ENCODE results near the gene NRP1. TPM values are rescaled to one million over a fixed set of nuclear protein-coding genes. Genes with fewer than 3 reads are reported as not detected.

NRP1 gene
- total RNA-seq, 1 donor from 2014 or later = 100 TPM

DNA sequence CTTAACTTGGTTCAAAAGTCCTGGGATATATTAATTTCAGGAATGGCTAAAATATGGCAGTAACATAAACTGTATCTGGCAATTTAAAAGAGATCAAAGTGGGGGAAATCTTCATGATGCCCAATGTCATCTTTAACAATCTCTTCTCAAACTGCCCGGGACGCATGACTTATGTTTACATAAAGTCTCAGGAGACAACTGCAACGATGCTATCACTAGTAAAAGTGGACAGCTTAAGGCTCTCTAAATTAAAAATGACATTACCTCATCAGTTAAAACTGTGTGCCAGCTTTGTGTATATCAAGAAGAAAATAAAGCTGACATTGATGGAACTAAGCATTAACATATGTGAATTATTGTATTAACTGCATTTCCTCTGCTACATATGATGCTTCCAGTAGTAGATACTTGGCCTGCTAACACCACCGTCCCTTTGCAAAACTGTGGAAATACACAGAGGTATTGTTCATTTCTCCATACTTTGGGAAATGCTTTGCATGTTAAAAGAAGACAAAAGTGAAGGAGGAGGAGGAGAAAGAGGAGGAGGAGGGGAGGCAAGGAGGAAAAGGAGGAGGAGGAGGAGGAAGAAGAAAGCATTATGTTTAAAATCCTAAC, 62.4 kb downstream of the NRP1 start:
- H3K4me1 Mint-ChIP-seq (ENCODE audit: low read depth, unreplicated experiment) = peaks cover 17% of the 10 kb centered on the region
- no peaks in the 10 kb centered on the region for H3K9me3 Mint-ChIP-seq (ENCODE audit: unreplicated experiment)
- TF ChIP-seq, protein P1, sequence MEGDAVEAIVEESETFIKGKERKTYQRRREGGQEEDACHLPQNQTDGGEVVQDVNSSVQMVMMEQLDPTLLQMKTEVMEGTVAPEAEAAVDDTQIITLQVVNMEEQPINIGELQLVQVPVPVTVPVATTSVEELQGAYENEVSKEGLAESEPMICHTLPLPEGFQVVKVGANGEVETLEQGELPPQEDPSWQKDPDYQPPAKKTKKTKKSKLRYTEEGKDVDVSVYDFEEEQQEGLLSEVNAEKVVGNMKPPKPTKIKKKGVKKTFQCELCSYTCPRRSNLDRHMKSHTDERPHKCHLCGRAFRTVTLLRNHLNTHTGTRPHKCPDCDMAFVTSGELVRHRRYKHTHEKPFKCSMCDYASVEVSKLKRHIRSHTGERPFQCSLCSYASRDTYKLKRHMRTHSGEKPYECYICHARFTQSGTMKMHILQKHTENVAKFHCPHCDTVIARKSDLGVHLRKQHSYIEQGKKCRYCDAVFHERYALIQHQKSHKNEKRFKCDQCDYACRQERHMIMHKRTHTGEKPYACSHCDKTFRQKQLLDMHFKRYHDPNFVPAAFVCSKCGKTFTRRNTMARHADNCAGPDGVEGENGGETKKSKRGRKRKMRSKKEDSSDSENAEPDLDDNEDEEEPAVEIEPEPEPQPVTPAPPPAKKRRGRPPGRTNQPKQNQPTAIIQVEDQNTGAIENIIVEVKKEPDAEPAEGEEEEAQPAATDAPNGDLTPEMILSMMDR (IDR thresholded peaks at IDR 0.05; ENCODE audit: partially characterized antibody, unreplicated experiment) = no peak
- no peak overlapping the region for H3K27ac Mint-ChIP-seq (ENCODE audit: unreplicated experiment)
- no peak for DNase-seq
- no peaks in the 10 kb centered on the region for H3K27me3 Mint-ChIP-seq (ENCODE audit: unreplicated experiment)
- no peak overlapping the region for H3K4me3 Mint-ChIP-seq (ENCODE audit: unreplicated experiment)
- no peaks in the 10 kb centered on the region for H3K36me3 Mint-ChIP-seq (ENCODE audit: unreplicated experiment)

DNA sequence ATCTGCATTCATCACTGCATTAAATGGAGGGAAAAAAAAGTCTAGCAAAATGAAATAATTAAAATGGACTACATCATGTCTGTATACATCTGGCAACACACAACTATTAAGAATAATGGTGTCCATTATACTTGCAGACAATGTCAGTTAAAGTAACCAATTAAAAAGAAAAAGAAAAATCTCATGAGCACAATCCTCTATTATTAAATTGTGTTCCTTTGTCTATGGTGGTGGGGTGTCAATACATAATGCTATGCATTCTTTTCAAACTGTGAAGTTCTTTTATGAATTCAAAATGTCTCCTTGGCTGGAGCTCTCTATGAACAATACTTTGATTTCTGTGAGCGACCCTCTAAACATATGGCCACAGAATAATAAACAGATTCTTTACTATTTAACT, 63.5 kb downstream of the NRP1 start:
- no peak overlapping the region for H3K4me3 Mint-ChIP-seq (ENCODE audit: unreplicated experiment)
- peaks cover 19% of the 10 kb centered on the region for H3K4me1 Mint-ChIP-seq (ENCODE audit: low read depth, unreplicated experiment)
- no peak for DNase-seq
- H3K27ac Mint-ChIP-seq (ENCODE audit: unreplicated experiment) = no peak overlapping the region
- H3K27me3 Mint-ChIP-seq (ENCODE audit: unreplicated experiment) = no peaks in the 10 kb centered on the region
- TF ChIP-seq, protein P1 (IDR thresholded peaks at IDR 0.05; ENCODE audit: partially characterized antibody, unreplicated experiment) = no peak
- H3K9me3 Mint-ChIP-seq (ENCODE audit: unreplicated experiment) = no peaks in the 10 kb centered on the region
- no peaks in the 10 kb centered on the region for H3K36me3 Mint-ChIP-seq (ENCODE audit: unreplicated experiment)

DNA sequence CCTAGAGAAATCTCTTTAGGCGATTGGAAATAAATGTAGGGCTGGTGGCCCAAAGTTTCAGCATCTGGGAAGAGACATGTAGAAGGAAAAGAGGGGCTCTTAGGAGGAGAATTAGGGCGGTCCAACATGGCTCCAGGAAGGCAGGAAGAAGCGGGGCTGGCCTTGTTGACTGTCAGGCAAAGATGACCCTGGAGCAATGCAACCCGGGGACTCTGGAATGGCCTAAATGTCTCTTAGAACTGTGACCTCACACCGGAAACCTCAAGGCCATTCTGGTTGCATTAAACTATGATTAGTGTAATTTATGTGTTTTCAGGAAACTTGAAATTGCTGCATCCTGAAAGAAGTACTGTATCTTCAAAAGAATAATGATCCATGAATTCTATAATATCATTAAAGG, 66.8 kb downstream of the NRP1 start:
- H3K4me1 Mint-ChIP-seq (ENCODE audit: low read depth, unreplicated experiment) = peaks cover 16% of the 10 kb centered on the region
- H3K9me3 Mint-ChIP-seq (ENCODE audit: unreplicated experiment) = no peaks in the 10 kb centered on the region

DNA sequence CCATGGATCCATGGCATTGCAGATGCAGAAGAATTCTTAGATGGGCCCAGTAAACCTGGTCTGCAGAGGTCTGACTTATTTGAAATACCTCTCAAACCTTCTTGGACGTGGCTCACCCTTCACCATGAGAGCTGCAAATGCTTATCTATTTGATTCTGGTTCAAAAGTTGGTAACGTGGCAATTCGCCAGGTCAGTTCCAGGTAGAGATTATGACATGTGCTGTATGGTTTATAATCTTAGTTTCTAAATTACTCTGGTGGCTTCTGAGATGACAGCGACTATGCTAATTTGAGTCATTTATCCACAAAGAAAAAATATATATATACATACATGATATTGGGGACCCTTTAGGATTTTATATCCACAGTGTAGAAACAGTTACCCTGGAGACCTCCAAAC, 68.8 kb downstream of the NRP1 start:
- peaks cover 5% of the 10 kb centered on the region for H3K4me1 Mint-ChIP-seq (ENCODE audit: low read depth, unreplicated experiment)
- H3K27ac Mint-ChIP-seq (ENCODE audit: unreplicated experiment) = no peak overlapping the region
- peaks cover 4% of the 10 kb centered on the region for H3K36me3 Mint-ChIP-seq (ENCODE audit: unreplicated experiment)

More for the DNA sequence above, 66.8 kb downstream of the NRP1 start:
- no peak overlapping the region for H3K4me3 Mint-ChIP-seq (ENCODE audit: unreplicated experiment)
- peaks cover 4% of the 10 kb centered on the region for H3K36me3 Mint-ChIP-seq (ENCODE audit: unreplicated experiment)
- no peak overlapping the region for H3K27ac Mint-ChIP-seq (ENCODE audit: unreplicated experiment)
- TF ChIP-seq, protein P1 (IDR thresholded peaks at IDR 0.05; ENCODE audit: partially characterized antibody, unreplicated experiment) = no peak
- no peaks in the 10 kb centered on the region for H3K27me3 Mint-ChIP-seq (ENCODE audit: unreplicated experiment)
- DNase-seq = no peak

DNA sequence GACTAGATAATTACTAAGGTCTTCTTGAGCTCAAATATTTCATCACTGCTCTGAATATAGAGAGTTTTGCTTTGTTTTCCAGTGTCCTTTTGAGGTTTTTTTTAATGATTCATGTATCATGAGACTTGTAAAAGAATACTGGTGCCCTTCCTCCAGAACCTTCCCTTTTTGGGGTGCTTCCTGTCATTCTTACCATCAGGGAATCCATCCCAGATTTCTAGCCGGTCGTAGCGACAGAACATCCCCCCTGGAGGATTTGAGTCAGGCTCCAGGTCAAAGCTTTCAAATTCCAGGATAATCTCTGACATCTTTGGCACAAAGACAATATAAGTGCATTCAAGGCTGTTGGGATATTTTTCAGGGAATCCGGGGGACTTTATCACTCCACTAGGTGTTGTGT, 71.0 kb downstream of the NRP1 start:
- Mint-ChIP-seq H3K4me1 (ENCODE audit: low read depth, unreplicated experiment) (peaks cover 18% of the 10 kb centered on the region), H3K27ac (ENCODE audit: unreplicated experiment) (no peak overlapping the region), H3K9me3 (ENCODE audit: unreplicated experiment) (peaks cover 2% of the 10 kb centered on the region), H3K27me3 (ENCODE audit: unreplicated experiment) (peaks cover 1% of the 10 kb centered on the region), H3K4me3 (ENCODE audit: unreplicated experiment) (no peak overlapping the region), H3K36me3 (ENCODE audit: unreplicated experiment) (peaks cover 4% of the 10 kb centered on the region)
- no peak for DNase-seq
- TF ChIP-seq, protein P1 (IDR thresholded peaks at IDR 0.05; ENCODE audit: partially characterized antibody, unreplicated experiment) = no peak

More for the DNA sequence above, 68.8 kb downstream of the NRP1 start:
- H3K27me3 Mint-ChIP-seq (ENCODE audit: unreplicated experiment) = no peaks in the 10 kb centered on the region
- H3K9me3 Mint-ChIP-seq (ENCODE audit: unreplicated experiment) = no peaks in the 10 kb centered on the region
- H3K4me3 Mint-ChIP-seq (ENCODE audit: unreplicated experiment) = no peak overlapping the region
- DNase-seq = no peak
- TF ChIP-seq, protein P1 (IDR thresholded peaks at IDR 0.05; ENCODE audit: partially characterized antibody, unreplicated experiment) = no peak
